ENCODE results near the gene PDLIM5.
"Not testable (repeated sequence)": the region's sequence is repeated elsewhere in the genome, so short reads cannot be mapped to it uniquely, and the experiment has no call there.

Gene PDLIM5

DNA sequence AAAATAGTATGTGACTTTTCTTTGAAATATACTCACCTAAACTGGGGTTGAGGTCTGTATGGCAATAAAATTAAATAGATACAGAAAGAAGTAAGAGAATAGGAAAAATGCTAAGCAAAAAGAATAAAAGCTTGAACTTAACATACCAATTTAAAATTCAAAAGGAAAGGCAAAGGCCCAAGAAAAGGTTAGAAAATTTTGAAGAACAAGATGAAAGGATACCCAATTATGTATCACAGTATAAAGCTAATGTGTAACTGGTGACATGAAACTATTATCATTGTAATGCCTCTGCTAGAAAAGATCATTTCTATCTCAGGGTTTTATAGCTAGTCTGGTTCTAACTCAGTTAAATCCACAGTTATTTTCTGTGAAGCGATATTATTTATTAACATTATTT lies 99.1 kb downstream of the PDLIM5 start:
- TF ChIP-seq, protein P1, sequence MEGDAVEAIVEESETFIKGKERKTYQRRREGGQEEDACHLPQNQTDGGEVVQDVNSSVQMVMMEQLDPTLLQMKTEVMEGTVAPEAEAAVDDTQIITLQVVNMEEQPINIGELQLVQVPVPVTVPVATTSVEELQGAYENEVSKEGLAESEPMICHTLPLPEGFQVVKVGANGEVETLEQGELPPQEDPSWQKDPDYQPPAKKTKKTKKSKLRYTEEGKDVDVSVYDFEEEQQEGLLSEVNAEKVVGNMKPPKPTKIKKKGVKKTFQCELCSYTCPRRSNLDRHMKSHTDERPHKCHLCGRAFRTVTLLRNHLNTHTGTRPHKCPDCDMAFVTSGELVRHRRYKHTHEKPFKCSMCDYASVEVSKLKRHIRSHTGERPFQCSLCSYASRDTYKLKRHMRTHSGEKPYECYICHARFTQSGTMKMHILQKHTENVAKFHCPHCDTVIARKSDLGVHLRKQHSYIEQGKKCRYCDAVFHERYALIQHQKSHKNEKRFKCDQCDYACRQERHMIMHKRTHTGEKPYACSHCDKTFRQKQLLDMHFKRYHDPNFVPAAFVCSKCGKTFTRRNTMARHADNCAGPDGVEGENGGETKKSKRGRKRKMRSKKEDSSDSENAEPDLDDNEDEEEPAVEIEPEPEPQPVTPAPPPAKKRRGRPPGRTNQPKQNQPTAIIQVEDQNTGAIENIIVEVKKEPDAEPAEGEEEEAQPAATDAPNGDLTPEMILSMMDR (IDR thresholded peaks at IDR 0.05; ENCODE audit: insufficient read depth, low read depth, low read length, missing control alignments) = no peak
- no peak for DNase-seq (ENCODE audit: low read depth)
- H3K4me3 ChIP-seq (ENCODE audit: low read depth, low read length) = no peak overlapping the region

DNA sequence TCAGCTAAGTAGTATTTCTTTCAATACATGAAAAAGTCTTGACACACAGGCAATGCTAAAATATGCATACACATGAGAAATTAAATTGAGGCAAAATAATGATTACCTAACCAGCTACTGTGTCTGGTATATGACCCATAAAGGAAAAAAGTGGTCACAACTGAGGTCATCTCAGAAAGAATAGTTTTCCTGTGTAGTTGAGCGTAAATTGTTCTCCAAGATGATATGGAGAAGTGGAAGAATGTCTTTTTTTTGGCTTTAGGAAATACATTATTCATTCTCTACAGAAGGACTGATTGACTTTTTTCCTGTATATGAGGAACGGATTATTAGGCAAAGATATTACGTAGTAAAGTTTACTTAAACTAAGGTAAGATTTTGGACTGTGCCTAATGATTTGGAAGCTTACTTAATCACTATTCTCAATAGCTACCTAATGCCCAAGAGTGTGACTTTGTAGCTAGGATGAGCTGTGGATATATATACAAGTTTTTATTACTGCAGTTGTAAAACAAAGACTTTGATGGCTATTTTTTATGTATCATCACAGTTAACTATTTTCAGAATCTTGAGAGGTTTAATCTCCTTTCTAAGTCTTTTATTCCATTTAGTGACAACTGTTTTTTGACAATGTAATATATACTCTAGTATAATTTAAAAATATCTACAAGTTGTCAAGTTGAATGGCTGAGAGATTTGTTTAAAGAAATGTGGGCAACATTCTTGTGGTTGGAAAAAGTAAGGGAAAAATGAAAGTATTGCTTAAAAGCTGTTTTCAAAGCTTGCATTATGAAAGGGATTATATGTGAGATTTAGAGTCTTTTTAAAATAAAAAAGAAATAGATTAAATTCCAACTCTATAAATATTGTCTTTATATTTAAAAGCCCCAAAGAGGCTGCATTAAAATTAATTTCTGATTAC lies 100.2 kb downstream of the PDLIM5 start:
- no peak overlapping the region for H3K4me3 ChIP-seq (ENCODE audit: low read depth, low read length)
- no peak for DNase-seq (ENCODE audit: low read depth)
- TF ChIP-seq, protein P1 (IDR thresholded peaks at IDR 0.05; ENCODE audit: insufficient read depth, low read depth, low read length, missing control alignments) = no peak

DNA sequence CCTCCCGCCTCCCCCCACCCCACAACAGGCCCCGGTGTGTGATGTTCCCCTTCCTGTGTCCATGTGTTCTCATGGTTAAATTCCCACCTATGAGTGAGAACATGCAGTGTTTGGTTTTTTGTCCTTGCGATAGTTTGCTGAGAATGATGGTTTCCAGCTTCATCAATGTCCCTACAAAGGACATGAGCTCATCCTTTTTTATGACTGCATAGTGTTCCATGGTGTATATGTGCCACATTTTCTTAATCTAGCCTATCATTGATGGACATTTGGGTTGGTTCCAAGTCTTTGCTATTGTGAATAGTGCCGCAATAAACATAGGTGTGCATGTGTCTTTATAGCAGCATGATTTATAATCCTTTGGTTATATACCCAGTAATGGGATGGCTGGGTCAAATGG lies 104.3 kb downstream of the PDLIM5 start:
- not testable (repeated sequence) for DNase-seq (ENCODE audit: low read depth); H3K4me3 ChIP-seq (ENCODE audit: low read depth, low read length)

DNA sequence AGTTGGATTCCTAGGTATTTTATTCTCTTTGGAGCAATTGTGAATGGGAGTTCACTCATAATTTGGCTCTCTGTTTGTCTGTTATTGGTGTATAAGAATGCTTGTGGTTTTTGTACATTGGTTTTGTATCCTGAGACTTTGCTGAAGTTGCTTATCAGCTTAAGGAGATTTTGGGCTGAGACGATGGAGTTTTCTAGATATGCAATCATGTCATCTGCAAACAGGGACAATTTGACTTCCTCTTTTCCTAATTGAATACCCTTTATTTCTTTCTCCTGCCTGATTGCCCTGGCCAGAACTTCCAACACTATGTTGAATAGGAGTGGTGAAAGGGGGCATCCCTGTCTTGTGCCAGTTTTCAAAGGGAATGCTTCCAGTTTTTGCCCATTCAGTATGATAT lies 105.9 kb downstream of the PDLIM5 start:
- not testable (repeated sequence) for DNase-seq (ENCODE audit: low read depth); H3K4me3 ChIP-seq (ENCODE audit: low read depth, low read length)

DNA sequence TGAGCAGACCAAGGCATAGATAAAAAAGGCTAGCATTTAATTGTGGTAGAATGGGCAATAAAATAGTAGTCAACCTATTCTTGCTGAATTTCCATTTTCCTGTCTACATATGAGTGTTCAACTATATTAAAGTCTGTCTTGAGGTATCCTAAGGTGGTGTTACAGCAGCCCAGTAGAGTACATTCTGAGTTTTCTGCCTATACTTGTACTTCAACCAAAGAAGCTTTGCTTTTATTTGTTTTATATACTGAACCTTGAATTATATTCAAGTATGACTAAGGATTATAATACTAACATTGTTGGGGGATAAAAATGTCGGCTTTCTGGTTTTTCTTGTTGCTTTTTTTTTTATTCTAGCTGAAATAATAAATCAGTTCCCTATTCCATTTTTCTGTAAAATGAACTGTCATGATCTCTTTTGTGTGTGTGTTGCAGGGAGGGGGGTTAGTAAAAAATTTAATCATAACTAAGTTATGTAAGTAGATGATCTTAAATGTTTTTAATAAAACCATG lies 106.7 kb downstream of the PDLIM5 start:
- TF ChIP-seq, protein P1 (IDR thresholded peaks at IDR 0.05; ENCODE audit: insufficient read depth, low read depth, low read length, missing control alignments) = no peak
- no peak for DNase-seq (ENCODE audit: low read depth)
- no peak overlapping the region for H3K4me3 ChIP-seq (ENCODE audit: low read depth, low read length)

DNA sequence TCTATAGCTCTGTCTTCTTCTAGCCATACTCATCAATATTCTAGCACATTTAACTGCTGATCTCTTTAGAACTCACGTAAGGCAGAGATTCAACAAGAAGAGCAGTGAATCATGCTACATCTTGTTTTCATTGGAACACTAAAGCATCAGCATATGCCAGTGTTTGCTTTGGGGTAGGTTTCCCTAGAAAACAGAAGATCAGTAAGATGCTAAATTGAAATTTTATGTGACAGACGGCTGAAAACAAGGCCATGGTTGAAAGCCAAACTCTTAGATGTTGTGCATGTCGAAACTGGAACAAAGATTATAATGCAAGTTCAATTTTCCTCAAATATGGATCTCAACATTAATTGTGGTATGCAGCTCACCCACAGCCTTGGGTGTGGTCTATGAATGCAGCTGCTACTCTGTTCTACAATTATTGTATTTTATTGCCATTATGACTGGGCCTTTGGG lies 107.6 kb downstream of the PDLIM5 start:
- H3K4me3 ChIP-seq (ENCODE audit: low read depth, low read length) = no peak overlapping the region
- DNase-seq (ENCODE audit: low read depth) = no peak
- TF ChIP-seq, protein P1 (IDR thresholded peaks at IDR 0.05; ENCODE audit: insufficient read depth, low read depth, low read length, missing control alignments) = no peak

DNA sequence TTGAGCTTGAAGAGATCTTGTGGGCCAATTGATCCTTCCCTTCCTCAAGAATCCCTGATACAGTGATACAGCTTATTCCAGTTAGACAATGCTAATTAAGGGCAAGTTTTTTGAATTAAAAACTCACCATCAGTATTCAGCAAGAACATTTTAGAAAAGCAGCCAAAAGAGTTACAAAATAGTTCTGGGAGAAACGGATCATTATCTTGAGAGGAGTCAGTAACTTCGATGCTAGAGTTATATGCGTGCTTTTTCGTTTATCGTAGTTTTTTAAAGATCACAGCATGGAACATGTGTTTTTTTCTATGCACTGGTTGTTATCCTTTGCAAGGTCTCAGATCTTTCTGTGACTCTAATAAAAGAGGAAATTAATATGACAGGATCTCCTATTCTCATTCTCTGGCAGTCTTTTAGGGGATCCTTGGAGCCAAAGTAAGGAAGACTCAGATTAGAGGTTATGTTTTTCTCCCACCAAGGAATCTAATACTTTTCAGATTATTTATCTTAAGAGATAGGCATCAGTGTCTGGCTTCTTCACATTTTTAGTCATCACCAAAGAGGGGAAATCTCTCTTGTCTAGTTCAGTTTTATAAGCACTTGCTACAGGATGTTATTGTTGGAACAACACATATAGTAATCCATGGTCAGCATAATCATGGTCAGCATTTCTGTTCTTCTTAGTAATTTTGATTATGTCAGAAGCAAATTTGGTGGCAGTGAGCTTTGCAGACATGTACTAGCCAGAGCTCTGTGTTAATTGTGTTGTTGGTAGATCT lies 109.7 kb downstream of the PDLIM5 start:
- TF ChIP-seq, protein P1 (IDR thresholded peaks at IDR 0.05; ENCODE audit: insufficient read depth, low read depth, low read length, missing control alignments) = no peak
- no peak overlapping the region for H3K4me3 ChIP-seq (ENCODE audit: low read depth, low read length)
- no peak for DNase-seq (ENCODE audit: low read depth)
